Measurements from ENCODE around the gene AK8.

GRCh38 chr9:132774886-132775285 lies 103.2 kb downstream of the AK8 start:
- TF ChIP-seq ARNTL (CRISPR knock-in tag; IDR thresholded peaks at IDR 0.05; ENCODE audit: borderline replicate concordance, low read depth) = no peak
- no peak for TF ChIP-seq CREB5 (CRISPR knock-in tag; IDR thresholded peaks at IDR 0.05; ENCODE audit: low read depth)
- no peak for TF ChIP-seq RARB (CRISPR knock-in tag; IDR thresholded peaks at IDR 0.05)
- no peak for TF ChIP-seq PATZ1 (CRISPR knock-in tag; IDR thresholded peaks at IDR 0.05; ENCODE audit: borderline replicate concordance)

Measured in SK-N-SH treated with all-trans-retinoic acid at 6 μM for 48 hours (cell line).